C4-2B (cell line): ENCODE results near the gene GABRB3.

Experiments
- H3K27ac ChIP-seq: fragments of 450-650 bp; 2 replicates; pipeline ENCODE4 v1.5.1; 2017
- ZFX ChIP-seq: fragments of 450-650 bp; IDR thresholded peaks from 2 replicates; pipeline ENCODE4 v1.6.1; 2017
- TF ChIP-seq, protein P1 (sequence below): fragments of 450-650 bp; conservative IDR thresholded peaks from 2 replicates; pipeline ENCODE4 v1.5.1; 2017; ENCODE audit warnings: mild to moderate bottlenecking

Gene GABRB3

DNA sequence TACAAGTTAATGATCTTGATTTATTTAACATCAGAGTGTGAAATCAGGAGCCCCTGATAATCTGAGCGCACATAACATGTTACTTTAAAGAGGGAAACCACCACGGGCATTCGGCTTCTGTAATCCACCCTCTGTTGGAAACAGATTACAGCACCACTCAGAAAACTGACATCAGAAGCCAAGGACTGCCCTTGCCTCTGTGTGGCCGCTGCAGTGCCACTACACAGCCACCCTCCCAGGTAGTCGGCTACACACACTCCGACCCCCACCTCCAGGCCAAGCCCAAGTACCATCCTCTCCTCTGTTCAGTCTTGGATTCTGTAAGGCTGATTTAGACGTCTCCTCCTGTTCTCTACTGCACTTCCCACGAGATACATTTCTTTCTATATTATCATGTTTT, 251.7 kb downstream of the GABRB3 start:
- TF ChIP-seq ZFX = no peak
- TF ChIP-seq, protein P1, sequence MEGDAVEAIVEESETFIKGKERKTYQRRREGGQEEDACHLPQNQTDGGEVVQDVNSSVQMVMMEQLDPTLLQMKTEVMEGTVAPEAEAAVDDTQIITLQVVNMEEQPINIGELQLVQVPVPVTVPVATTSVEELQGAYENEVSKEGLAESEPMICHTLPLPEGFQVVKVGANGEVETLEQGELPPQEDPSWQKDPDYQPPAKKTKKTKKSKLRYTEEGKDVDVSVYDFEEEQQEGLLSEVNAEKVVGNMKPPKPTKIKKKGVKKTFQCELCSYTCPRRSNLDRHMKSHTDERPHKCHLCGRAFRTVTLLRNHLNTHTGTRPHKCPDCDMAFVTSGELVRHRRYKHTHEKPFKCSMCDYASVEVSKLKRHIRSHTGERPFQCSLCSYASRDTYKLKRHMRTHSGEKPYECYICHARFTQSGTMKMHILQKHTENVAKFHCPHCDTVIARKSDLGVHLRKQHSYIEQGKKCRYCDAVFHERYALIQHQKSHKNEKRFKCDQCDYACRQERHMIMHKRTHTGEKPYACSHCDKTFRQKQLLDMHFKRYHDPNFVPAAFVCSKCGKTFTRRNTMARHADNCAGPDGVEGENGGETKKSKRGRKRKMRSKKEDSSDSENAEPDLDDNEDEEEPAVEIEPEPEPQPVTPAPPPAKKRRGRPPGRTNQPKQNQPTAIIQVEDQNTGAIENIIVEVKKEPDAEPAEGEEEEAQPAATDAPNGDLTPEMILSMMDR = no peak

DNA sequence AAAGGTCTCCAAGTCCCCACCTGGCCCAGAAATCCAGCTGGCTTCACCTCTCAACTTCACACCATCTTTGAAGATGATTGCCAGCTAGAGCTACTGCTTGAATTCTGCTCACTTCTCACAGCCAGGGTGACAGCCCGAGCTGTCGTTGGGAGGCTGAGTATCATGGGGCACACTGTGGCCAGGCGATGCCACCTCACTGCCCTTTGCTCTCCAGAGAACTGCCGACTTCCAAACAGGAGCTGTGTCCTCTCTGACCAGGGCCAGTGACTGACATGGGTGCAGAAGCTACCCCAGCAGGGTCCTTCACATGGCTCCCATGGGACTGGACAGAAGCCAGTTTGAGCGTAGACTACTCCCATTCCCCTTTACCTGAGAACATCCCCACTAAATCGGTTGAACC, 254.0 kb downstream of the GABRB3 start:
- H3K27ac ChIP-seq = no peak overlapping the region
- TF ChIP-seq ZFX = no peak

More for the DNA sequence above, 251.7 kb downstream of the GABRB3 start:
- H3K27ac ChIP-seq = no peak overlapping the region

DNA sequence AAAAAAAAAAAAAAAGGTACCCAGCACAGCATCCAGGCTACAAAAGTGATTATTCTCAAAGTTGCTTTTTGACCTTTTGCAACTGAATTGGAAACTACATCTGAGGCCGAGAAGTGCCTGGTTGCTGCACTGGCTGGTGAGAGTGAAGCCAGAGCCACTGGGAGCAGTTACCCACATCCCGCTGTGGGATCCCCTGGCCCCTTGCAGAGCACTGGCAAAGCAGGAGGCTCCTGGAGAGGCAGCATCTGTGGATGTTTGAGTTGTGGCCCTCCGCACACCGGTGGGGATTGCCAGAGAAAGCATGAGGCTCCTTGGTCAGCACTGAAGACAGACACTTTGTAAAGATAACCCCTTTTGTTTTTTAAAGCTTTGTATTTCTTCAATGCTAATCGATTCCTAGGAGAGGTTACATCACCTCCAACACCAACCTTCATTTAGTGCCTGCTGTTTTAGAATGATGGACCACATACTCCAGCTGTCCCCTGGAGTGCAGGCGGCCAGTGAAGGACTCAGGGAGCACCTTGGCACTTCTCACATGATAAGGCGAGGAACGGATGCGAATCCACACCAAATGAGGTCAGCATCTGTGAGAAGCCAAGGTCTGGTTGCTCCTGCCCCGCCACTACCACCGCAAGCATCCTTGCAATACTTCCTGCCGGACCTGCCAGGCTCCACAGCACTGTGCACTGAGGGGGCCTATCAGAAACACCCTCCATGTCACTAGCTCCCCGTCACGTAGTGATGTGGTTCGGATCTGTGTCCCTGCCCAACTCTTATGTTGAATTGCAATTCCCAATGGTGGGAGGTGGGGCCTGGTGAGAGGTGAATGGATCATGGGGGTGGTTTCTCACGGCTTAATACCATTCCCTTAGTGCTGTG, 256.5 kb downstream of the GABRB3 start:
- TF ChIP-seq, protein P1 = no peak
- no peak for TF ChIP-seq ZFX

DNA sequence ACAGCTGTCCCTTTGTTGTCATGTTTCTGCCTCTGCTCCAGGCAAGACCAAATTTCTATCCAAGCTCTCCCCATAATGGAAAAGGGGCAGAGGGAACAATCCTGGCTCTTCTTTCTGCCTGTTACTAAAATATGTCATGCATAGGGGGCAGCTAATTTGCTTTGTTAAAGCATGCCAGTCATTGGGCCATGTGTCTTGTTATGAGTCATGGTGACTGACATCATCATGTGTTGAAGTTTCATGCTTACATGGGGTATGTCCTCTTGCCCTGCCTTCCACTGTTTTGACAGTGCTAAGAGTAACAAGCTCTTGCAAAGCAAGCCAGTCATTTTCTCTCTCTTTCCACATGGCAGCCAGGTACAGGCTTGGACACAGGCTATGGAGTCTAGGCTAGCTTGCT, 268.9 kb downstream of the GABRB3 start:
- H3K27ac ChIP-seq = no peak overlapping the region
- no peak for TF ChIP-seq ZFX
- TF ChIP-seq, protein P1 = no peak

More for the DNA sequence above, 256.5 kb downstream of the GABRB3 start:
- no peak overlapping the region for H3K27ac ChIP-seq
